Trophoblast cell (in vitro differentiated cells and primary cell): ENCODE measurements around the gene MYOT.

Experiments
- DNase-seq, 2 donors: peaks; one replicate each; pipeline ENCODE4 v3.0.0-alpha.2; 2016
- H2AFZ ChIP-seq: 2 replicates; pipeline ENCODE4 v1.6.1; 2013; ENCODE audit warnings: low read length, moderate library complexity, mild to moderate bottlenecking; ENCODE audit not compliant: insufficient read depth, poor library complexity
- H2AK5ac ChIP-seq: 2 replicates; pipeline ENCODE4 v1.6.1; 2013; ENCODE audit warnings: mild to moderate bottlenecking, low read length
- H2BK120ac ChIP-seq: 2 replicates; pipeline ENCODE4 v1.6.1; 2013; ENCODE audit warnings: low read length, mild to moderate bottlenecking, moderate library complexity; ENCODE audit not compliant: insufficient read depth, poor library complexity
- H2BK12ac ChIP-seq: 2 replicates; pipeline ENCODE4 v1.6.1; 2013; ENCODE audit warnings: mild to moderate bottlenecking, low read length, moderate library complexity
- H2BK5ac ChIP-seq: 2 replicates; pipeline ENCODE4 v1.6.1; 2013; ENCODE audit warnings: low read length, low read depth, moderate library complexity, mild to moderate bottlenecking; ENCODE audit not compliant: poor library complexity
- H3K14ac ChIP-seq: 2 replicates; pipeline ENCODE4 v1.6.1; 2013; ENCODE audit warnings: mild to moderate bottlenecking, low read length
- H3K18ac ChIP-seq: 2 replicates; pipeline ENCODE4 v1.6.1; 2013; ENCODE audit warnings: mild to moderate bottlenecking, low read length
- H3K23ac ChIP-seq: 2 replicates; pipeline ENCODE4 v1.6.1; 2013; ENCODE audit warnings: low read length
- H3K27ac ChIP-seq: 2 replicates; pipeline ENCODE4 v1.5.1; 2013; ENCODE audit warnings: low read depth, mild to moderate bottlenecking, inconsistent platforms, low read length, moderate library complexity
- H3K27me3 ChIP-seq: 2 replicates; pipeline ENCODE4 v1.6.1; 2013; ENCODE audit warnings: inconsistent platforms, mild to moderate bottlenecking, low read length, moderate library complexity; ENCODE audit not compliant: insufficient read depth
- H3K36me3 ChIP-seq, 2 experiments: 1 replicate in 1 of 2; 2 replicates in 1 of 2; pipeline ENCODE4 v1.6.1; 2013; ENCODE audit warnings: low read length in 2 of 2, mild to moderate bottlenecking in 2 of 2, moderate library complexity in 1 of 2; ENCODE audit not compliant: insufficient read depth in 2 of 2, control insufficient read depth in 1 of 2
- H3K4ac ChIP-seq: 2 replicates; pipeline ENCODE4 v1.6.1; 2013; ENCODE audit warnings: low read depth, mild to moderate bottlenecking, low read length, moderate library complexity
- H3K4me1 ChIP-seq, 2 experiments: 1 replicate in 1 of 2; 2 replicates in 1 of 2; pipeline ENCODE4 v1.6.1; 2013; ENCODE audit warnings: low read length in 2 of 2, mild to moderate bottlenecking in 2 of 2, moderate library complexity in 1 of 2; ENCODE audit not compliant: insufficient read depth in 2 of 2, control insufficient read depth in 1 of 2
- H3K4me2 ChIP-seq: 2 replicates; pipeline ENCODE4 v1.6.1; 2013; ENCODE audit warnings: inconsistent platforms, mild to moderate bottlenecking, low read length, moderate library complexity
- H3K4me3 ChIP-seq: 2 replicates; pipeline ENCODE4 v1.5.1; 2013; ENCODE audit warnings: mild to moderate bottlenecking, low read depth, low read length, inconsistent platforms
- H3K79me1 ChIP-seq: one replicate; pipeline ENCODE4 v1.6.1; 2013; ENCODE audit warnings: low read length
- H3K79me2 ChIP-seq: 2 replicates; pipeline ENCODE4 v1.6.1; 2013; ENCODE audit warnings: low read length, mild to moderate bottlenecking; ENCODE audit not compliant: control insufficient read depth, insufficient read depth, poor library complexity
- H3K9ac ChIP-seq: 2 replicates; pipeline ENCODE4 v1.6.1; 2013; ENCODE audit warnings: mild to moderate bottlenecking, low read length
- H3K9me3 ChIP-seq: 2 replicates; pipeline ENCODE4 v1.6.1; 2013; ENCODE audit warnings: low read depth, mild to moderate bottlenecking, control low read depth, inconsistent platforms, low read length; ENCODE audit not compliant: insufficient read depth
- H4K12ac ChIP-seq: 2 replicates; pipeline ENCODE4 v1.6.1; 2013; ENCODE audit warnings: low read depth, mild to moderate bottlenecking, low read length, moderate library complexity
- H4K8ac ChIP-seq: 2 replicates; pipeline ENCODE4 v1.6.1; 2013; ENCODE audit warnings: low read depth, mild to moderate bottlenecking, low read length, moderate library complexity
- H4K91ac ChIP-seq: one replicate; pipeline ENCODE4 v1.6.1; 2013; ENCODE audit warnings: low read depth, mild to moderate bottlenecking, low read length, moderate library complexity
- WGBS: extraction: QIAGEN DNeasy Blood & Tissue Kit; methylation state at CpG from one replicate; pipeline ENCODE4 v1.1.7; 2013; ENCODE audit warnings: missing lambda C conversion rate; ENCODE audit not compliant: insufficient read length, insufficient coverage; ENCODE audit errors: extremely low coverage; 5-methylcytosine and 5-hydroxymethylcytosine counted together

The MYOT gene

DNA sequence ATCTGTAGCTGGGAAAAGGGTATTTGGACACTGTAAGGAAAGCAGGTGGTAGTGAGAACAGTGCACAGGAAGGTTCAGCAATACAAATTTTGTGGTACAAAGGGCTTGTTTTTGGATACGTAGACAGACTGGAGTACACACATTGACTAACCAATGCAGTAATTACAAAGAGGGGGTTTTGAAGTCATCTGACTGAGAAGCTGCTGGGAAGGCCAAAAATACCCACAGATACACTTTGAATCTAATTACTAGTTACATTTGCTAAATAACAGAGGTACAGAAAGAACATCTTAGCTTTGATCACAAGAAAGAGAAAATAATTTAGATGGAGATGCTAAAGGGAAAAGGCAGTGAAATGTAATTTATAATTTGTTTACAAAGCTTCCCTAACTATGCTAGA lies 67.5 kb downstream of the MYOT start:
- Histone ChIP-seq H3K36me3 (peaks cover 0 to 14% of the 10 kb centered on the region in 2 experiments), H3K4me3 (no peak overlapping the region), H3K4me2 (no peak overlapping the region), H3K9ac (no peak overlapping the region), H4K91ac (no peak overlapping the region), H2BK12ac (no peak overlapping the region), H3K79me1 (no peaks in the 10 kb centered on the region), H3K18ac (no peak overlapping the region), H3K14ac (no peak overlapping the region), H3K27me3 (no peaks in the 10 kb centered on the region), H3K9me3 (no peaks in the 10 kb centered on the region), H3K4ac (no peak overlapping the region), H3K79me2 (no peaks in the 10 kb centered on the region), H3K4me1 (no peaks in the 10 kb centered on the region), H2AFZ (no peak overlapping the region), H4K8ac (no peak overlapping the region), H2BK5ac (no peak overlapping the region), H3K27ac (no peak overlapping the region), H3K23ac (no peak overlapping the region), H2BK120ac (no peak overlapping the region), H2AK5ac (no peak overlapping the region), H4K12ac (no peak overlapping the region)
- WGBS: no CpG with 5 or more reads among the region's 1 CpG
- no peak for DNase-seq

DNA sequence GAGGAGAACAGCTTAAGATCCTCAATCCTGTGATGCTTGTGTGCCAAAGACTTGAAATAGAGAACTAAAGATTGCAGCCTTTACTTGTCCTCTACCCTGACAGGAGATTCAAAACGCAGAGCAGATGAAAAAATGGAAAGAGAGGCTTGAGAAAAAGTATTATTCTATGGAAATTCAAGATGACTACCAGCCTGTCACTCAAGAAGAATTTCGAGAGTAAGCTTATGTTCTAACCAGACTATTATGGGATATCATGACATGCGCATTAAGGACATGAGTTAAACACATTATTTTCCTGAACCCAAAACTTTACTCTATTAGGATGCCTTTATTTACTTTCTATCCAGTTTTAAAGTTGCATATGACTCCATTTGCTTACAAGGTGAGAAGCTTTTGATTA lies 68.0 kb downstream of the MYOT start:
- Histone ChIP-seq H3K27me3 (no peaks in the 10 kb centered on the region), H4K8ac (no peak overlapping the region), H3K36me3 (peaks cover under 1 to 14% of the 10 kb centered on the region in 2 experiments), H4K91ac (no peak overlapping the region), H3K4me1 (no peaks in the 10 kb centered on the region), H3K4me3 (no peak overlapping the region), H2AFZ (no peak overlapping the region), H3K79me1 (no peaks in the 10 kb centered on the region), H3K23ac (no peak overlapping the region), H2BK5ac (no peak overlapping the region), H3K9ac (no peak overlapping the region), H3K14ac (no peak overlapping the region), H3K9me3 (no peaks in the 10 kb centered on the region), H2BK12ac (no peak overlapping the region), H3K27ac (no peak overlapping the region), H4K12ac (no peak overlapping the region), H3K18ac (no peak overlapping the region), H3K79me2 (no peaks in the 10 kb centered on the region), H2BK120ac (no peak overlapping the region), H3K4me2 (no peak overlapping the region), H3K4ac (no peak overlapping the region), H2AK5ac (no peak overlapping the region)
- no CpG with 5 or more reads among the region's 3 CpGs for WGBS
- no peak for DNase-seq
